GM19239 (cell line): ENCODE measurements around the gene MTFR1L.

Experiments used
- DNase-seq: peaks from one replicate; pipeline ENCODE4 v3.0.0; 2011; ENCODE audit warnings: low spot score; ENCODE audit not compliant: insufficient read length
- FAIRE-seq: peaks from 2 replicates; lab custom pipeline; 2011; peaks lifted over from hg19 to GRCh38; lab: Jason Lieb, UNC

MTFR1L gene

DNA sequence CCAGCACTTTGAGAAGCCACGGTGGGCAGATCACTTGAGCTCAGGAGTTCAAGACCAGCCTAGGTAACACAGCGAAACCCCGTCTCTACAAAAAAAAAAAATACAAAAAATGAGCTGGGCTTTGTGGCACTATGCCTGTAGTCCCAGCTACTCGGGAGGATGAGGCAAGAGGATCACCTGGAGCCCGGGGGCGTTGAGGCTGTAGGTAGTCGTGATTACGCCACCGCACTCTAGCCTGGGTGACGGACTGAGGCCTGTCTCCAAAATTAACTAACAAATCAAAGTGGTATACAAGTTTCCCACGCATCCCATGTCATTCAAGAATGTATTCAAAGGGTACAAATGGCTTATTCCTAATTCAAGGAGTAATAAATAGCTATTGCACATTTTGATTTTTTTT is 37.1 kb downstream of the MTFR1L start:
- FAIRE-seq (no peak), DNase-seq (no peak)

DNA sequence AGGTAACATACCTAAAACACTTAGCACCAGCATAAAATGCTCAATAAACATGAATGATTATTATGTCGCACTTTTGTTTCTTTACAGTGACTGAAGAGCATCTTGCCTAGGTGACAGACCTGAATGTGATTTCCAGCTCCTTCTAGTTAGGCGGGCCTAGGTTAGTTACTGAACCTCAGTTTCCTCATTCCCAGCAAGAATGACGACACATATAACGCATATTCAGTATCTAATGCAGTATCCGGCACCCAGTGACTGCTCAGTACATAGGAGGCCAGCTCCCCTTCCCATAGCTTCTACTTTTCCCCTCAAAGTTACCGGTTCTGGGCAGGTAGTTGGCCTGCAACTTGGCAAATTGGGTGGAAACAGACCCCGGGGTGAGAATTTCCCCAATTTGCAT is 38.7 kb downstream of the MTFR1L start:
- no peak for FAIRE-seq

DNA sequence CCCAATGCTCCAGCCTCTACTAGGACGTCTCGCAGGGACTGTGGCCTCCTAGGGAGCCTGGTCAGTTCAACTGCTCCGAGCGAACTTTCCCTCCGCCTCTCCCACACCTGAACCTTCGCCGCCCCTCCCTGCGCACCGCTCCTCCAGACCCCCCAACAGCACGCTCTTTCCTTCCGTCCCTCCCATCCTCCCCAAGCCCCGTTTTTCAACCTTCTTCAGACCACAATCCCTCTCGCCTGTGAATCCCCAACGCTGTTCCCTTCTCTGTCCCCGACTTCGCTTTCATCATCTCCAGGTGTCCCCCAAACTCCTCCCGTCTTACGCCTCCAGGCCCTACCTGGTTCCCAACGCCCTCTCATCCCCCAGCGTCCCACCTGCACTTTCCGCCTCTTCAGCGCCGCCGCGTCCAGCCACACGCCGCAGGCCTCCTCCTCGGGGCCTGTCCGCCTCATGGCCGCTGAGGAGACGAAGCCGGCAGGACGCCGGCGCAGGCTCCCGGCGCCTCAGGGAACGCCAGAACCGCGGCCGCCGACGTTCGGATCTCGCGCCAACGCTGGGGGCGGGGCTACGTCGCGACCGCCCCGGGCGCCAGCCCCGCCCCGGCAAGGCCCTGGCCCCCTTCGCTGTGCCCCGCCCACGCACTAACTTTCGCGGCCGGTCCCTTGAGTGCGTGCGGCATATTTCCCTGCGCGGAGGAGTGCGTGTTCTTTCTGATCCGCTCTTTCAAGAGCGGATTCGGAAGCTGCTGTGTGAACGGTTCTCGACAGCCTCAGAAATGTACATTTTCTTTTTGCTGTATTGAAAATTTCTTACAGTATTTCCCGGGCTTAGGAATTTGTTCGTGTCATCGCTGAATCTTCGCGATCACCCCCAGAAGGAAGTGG is 39.4 kb downstream of the MTFR1L start, which contains the start of gene AUNIP:
AUNIP (minus strand) TSS at position 552 of the 884 bp plus-strand sequence; CDS start at position 452, 100 bp downstream.
- peak; percentile 86 for FAIRE-seq
- DNase-seq = peak; percentile 91

More for the DNA sequence above, 38.7 kb downstream of the MTFR1L start:
- no peak for DNase-seq

- FAIRE-seq (no peak), DNase-seq (no peak)
These were observed 41.8 kb downstream of the MTFR1L start for GRCh38 chr1:25861316-25862286.

- FAIRE-seq (no peak), DNase-seq (no peak)
These were observed 43.2 kb downstream of the MTFR1L start for GRCh38 chr1:25862785-25863485.

DNA sequence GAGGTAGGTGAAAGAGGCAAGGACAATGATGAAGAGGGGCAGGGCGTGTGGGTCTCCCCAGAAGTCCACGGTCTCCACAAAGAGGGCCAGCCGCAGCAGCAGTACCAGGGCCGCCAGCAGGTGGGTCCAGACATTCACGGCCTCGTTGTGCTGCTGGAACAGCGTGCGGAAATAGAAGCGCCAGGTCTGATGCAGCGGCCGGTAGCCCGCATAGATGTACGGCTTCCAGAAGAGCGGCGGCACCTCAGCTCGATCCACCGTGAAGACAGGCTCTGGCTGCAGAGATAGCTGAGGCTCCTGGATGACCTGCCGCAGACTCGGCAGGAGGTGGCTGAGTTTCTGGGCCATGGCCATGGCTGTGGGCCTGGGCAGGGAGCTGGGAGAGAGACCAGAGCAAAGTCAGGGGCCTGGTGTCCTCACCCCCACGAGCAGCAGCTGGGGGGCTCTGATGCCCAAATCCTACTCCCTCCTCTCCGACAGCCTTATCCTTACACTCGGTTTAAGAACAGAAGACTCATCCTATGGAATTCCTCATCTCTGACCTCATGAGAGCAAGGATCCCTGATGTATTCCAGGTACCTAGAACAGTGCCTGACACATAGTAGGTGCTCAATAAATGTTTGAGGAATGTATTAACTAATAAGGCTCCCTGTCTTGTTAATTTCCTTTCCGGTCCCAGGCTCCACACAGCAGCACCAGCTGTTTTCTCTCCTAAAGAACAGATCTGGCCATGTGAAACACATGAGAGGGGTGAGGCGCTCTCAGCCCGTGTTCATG is 43.9 kb downstream of the MTFR1L start:
- no peak for DNase-seq
- FAIRE-seq = no peak

GRCh38 chr1:25864434-25864833 is 44.7 kb downstream of the MTFR1L start:
- FAIRE-seq = no peak
- DNase-seq = no peak

GRCh38 chr1:25866288-25866687 is 46.5 kb downstream of the MTFR1L start:
- FAIRE-seq (no peak), DNase-seq (no peak)

GRCh38 chr1:25867210-25867991 is 47.6 kb downstream of the MTFR1L start:
- DNase-seq (no peak), FAIRE-seq (no peak)

DNA sequence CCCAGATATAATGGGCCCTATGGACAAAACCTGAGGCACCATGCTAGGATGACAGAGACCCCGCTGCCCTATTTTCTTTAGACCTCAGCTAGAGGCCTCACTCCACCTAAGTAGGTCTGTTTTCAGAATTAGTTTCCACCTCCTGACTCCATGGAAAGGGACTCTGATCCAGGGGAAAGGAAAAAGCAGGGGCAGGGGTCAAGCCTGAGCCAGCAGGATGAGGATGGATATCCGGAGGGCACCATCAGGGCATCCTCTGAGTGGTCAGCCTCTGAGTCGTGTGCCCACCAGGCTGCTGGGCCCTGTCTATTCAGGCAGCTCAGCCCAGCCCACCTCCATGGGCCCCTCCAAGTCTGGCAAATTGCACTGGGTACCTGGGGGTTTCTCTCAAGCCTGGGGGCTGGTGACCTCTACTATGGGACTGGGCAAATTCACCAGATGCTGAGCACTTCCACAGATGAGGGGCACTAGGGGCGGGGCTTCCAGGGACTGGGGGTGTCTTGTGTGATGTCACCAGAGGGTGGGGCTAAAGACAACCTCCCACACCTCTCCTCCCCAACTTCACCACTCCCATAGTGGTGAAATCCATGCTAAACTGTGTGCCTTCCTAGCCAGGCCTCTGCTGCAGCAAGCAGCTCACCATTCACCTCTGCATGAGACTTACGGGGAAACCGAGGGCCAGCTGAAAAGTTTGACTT is 50.3 kb downstream of the MTFR1L start:
- FAIRE-seq (no peak), DNase-seq (no peak)

DNA sequence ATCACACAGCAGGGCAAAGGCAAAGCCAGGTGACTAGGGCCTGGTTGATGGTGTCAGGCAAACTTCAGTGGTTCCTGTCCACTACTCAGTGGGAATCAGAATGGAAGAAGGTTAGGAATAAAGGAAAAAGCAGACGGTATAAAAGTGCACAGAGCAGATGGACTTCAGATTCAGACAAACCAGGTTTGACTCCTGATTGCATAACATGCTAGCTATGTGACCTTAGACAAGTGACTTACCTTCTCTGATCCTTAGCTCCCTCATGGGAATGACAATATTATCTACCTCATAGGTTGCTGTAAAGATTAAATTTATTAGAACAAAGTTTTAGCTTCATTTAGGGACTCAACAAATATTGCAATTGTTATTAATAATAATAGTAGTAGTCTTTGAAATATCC is 50.9 kb downstream of the MTFR1L start:
- FAIRE-seq (no peak), DNase-seq (no peak)

DNA sequence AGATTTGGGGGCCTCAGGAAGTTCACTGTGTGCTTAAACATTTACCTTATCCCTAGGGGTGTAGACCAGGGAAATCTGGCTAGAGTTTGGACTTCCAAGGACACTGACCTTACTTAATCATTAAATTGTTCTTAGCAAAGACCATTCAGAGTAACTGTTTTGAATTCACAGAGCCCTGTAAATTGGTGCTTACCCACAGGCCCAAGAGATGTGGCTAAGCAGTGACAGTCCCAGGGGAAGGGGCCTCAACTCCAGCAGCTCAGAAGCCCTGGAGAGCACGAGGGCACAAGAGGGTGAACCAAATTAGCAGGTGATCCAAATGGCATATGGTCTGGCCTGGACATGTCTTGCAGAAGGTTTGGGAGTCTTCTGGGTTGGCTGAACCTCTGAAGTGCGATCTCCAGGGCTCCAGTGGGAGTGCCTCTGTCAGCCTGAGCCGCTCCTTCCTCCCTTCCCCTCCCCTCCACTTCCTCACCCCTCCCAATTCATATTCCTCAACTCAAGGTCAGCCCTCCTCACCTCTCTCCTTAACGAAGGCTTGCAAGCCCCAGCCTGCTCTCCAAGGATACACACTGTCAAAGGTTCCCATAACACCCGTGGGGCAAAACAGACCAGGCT is 51.4 kb downstream of the MTFR1L start:
- FAIRE-seq (no peak), DNase-seq (no peak)

DNA sequence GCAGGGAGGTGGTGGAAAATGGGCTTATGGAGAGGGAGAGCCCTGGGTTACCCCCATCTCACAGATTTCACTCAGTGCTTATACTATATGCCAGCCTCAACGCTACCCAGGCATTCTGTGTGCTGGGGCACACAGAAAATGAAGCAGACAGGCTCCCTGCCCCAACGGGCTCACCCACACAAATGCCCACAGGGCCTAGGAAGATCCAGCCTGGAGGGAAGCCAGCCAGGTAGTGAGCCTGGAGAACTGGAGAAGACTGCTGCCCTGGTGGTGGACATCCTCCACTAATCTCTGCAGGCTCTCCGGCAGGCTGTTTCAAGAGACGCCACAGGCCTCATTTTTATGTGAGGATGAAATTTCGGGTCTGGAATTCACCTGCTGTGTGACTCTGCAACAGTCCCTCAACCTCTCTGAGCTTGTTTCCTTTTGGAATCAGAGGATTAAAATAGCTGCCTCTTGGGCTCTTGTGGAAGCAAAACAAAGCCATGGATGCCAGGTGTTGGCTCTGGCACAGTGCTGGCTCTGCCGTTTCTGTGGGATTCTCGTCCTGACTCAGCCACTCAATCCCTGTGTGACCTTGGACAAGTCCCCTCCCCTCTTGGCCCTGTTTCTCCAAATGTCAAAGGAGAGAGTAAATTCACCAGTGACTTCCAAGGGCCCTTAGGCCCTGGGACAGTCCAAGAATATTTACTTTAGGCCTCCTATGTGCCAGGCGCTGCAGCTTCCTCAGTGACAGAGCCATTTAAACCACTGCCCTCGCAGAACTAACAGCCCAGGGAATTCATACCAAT is 52.1 kb downstream of the MTFR1L start:
- FAIRE-seq (no peak), DNase-seq (no peak)

DNA sequence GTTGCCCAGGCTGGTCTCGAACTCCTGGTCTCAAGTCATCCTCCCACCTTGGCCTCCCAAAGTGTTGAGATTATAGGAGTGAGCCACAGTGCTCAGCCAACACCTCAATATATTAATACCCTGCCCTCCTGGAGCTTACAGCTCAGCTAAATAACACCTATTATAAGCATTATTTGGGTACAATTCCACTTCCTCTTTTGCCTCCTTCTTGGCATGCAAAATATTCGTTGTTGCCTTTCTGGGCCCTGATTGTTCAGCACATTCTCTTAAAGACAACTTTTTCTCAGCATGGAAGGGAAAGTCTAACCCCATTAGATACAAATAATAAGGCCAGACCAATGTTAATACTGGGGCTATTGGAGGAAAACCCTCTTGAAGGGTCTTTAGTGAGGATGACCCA is 53.0 kb downstream of the MTFR1L start:
- DNase-seq (no peak), FAIRE-seq (no peak)

GRCh38 chr1:25873120-25873519 is 53.4 kb downstream of the MTFR1L start:
- FAIRE-seq (no peak), DNase-seq (no peak)

GRCh38 chr1:25874209-25874608 is 54.5 kb downstream of the MTFR1L start:
- no peak for DNase-seq
- no peak for FAIRE-seq

DNA sequence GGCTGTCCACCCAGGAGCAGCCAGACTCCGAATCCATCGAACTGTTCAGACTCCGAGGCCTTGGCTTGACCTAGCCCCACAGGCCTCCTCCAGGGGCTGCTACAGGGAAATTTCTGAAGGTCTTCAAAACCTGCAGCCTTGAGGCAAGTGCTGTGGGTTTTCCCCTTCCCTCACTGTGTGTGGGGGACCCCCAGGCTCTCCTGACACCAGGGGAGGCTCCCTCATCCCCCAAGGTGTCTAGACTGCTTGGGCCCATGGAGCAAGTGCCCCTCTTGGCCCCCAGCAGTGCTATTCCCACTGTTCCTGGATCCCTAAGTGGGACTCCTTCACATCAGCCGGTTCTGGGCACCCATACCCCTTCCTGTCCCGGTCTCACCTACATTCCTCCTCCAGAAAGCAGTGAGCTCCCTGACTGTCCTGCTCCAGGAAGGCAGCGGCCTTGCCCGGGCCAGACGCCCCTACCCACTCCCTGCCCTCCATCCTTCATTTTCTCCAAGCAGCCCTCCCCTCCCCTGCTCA is 54.9 kb downstream of the MTFR1L start:
- no peak for FAIRE-seq
- no peak for DNase-seq
